ENCODE results near the gene CHAC2. TPM values are rescaled to one million over a fixed set of nuclear protein-coding genes. Genes with fewer than 3 reads are reported as not detected.
A peak's percentile ranks its signal among the peaks of the same experiment; 100 is the strongest.

CHAC2 gene
- total and polyA plus RNA-seq, 9 of the 15 experiments (the other 6 are each of a cell fraction or from before 2014, with no cell fraction given): 9.8 to 35.6 (median 18.2) TPM

DNA sequence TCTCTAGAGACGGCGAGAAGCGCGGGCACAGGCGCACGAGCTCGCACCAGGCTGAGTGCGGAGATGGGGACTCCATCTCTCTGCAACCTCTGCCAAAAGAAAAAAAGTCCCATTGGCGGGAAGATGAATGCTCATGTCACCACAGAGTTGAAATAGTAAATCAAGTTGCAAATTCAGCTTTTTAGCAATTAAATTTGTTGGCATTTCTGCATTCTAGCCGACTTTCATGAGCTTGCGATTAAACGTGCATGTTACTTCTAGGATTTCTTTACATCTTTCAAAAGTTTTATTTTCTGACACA, 588 bp downstream of the CHAC2 start (continued):
- TF ChIP-seq RCOR1 (IDR thresholded peaks at IDR 0.05; ENCODE audit: borderline replicate concordance in 1 of 2, low read depth in 2 of 2, low read length in 2 of 2): 0 out of 4 replicates have a peak, but pooled peaks of 1 of the 2 experiments have one; percentile 17
- TF ChIP-seq RBFOX2 (IDR thresholded peaks at IDR 0.05; ENCODE audit: low read depth, low read length): peak; percentile 7; the same call in 1 of the 2 replicates
- TF ChIP-seq, protein P1, sequence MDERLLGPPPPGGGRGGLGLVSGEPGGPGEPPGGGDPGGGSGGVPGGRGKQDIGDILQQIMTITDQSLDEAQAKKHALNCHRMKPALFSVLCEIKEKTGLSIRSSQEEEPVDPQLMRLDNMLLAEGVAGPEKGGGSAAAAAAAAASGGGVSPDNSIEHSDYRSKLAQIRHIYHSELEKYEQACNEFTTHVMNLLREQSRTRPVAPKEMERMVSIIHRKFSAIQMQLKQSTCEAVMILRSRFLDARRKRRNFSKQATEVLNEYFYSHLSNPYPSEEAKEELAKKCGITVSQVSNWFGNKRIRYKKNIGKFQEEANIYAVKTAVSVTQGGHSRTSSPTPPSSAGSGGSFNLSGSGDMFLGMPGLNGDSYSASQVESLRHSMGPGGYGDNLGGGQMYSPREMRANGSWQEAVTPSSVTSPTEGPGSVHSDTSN (CRISPR knock-in tag; IDR thresholded peaks at IDR 0.05; ENCODE audit: low read depth): no peak
- TF ChIP-seq, protein P1 (tag; conservative IDR thresholded peaks at IDR 0.05; ENCODE audit: low read depth): 0 out of 2 replicates have a peak, but pooled peaks have one; percentile 21
- TF ChIP-seq BACH1 (tag; IDR thresholded peaks at IDR 0.05): no peak
- no peak for TF ChIP-seq NFIC (IDR thresholded peaks at IDR 0.05)
- no peak for TF ChIP-seq NFXL1 (CRISPR knock-in tag; IDR thresholded peaks at IDR 0.05)
- no peak for TF ChIP-seq ZNF766 (CRISPR knock-in tag; conservative IDR thresholded peaks at IDR 0.05)
- no peak for TF ChIP-seq ZNF695 (CRISPR knock-in tag; IDR thresholded peaks at IDR 0.05)
- 0 out of 2 replicates have a peak, but pooled peaks have one; percentile 64 for TF ChIP-seq FOXP1 (CRISPR knock-in tag; IDR thresholded peaks at IDR 0.05)
- TF ChIP-seq NR2C2 (CRISPR knock-in tag; IDR thresholded peaks at IDR 0.05): 0 out of 2 replicates have a peak, but pooled peaks have one; percentile 1
- no peak for TF ChIP-seq NR2C2 (tag; IDR thresholded peaks at IDR 0.05)
- TF ChIP-seq, protein P2, sequence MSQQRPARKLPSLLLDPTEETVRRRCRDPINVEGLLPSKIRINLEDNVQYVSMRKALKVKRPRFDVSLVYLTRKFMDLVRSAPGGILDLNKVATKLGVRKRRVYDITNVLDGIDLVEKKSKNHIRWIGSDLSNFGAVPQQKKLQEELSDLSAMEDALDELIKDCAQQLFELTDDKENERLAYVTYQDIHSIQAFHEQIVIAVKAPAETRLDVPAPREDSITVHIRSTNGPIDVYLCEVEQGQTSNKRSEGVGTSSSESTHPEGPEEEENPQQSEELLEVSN (IDR thresholded peaks at IDR 0.05; ENCODE audit: borderline replicate concordance in 1 of 2, extremely low read depth in 1 of 2, insufficient read depth in 1 of 2, insufficient read length in 1 of 2, low read depth in 1 of 2, low read length in 1 of 2, poor library complexity in 1 of 2, severe bottlenecking in 1 of 2): peak in 1 of 2 experiments; percentile 60
- no peak for TF ChIP-seq STAG1 (CRISPR knock-in tag; IDR thresholded peaks at IDR 0.05; ENCODE audit: borderline replicate concordance)
- TF ChIP-seq GATAD2B (IDR thresholded peaks at IDR 0.05; ENCODE audit: borderline replicate concordance): no peak
- TF ChIP-seq, protein P3, sequence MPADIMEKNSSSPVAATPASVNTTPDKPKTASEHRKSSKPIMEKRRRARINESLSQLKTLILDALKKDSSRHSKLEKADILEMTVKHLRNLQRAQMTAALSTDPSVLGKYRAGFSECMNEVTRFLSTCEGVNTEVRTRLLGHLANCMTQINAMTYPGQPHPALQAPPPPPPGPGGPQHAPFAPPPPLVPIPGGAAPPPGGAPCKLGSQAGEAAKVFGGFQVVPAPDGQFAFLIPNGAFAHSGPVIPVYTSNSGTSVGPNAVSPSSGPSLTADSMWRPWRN (IDR thresholded peaks at IDR 0.05; ENCODE audit: low read depth): no peak
- TF ChIP-seq EWSR1 (IDR thresholded peaks at IDR 0.05; ENCODE audit: borderline replicate concordance, low read depth, partially characterized antibody): no peak
- 0 out of 2 replicates have a peak, but pooled peaks have one; percentile 27 for TF ChIP-seq RB1 (IDR thresholded peaks at IDR 0.05; ENCODE audit: low read depth)
- TF ChIP-seq PHB2 (IDR thresholded peaks at IDR 0.05; ENCODE audit: low read depth): no peak
- TF ChIP-seq ZNF134 (CRISPR knock-in tag; conservative IDR thresholded peaks at IDR 0.05): no peak
- TF ChIP-seq, protein P4, sequence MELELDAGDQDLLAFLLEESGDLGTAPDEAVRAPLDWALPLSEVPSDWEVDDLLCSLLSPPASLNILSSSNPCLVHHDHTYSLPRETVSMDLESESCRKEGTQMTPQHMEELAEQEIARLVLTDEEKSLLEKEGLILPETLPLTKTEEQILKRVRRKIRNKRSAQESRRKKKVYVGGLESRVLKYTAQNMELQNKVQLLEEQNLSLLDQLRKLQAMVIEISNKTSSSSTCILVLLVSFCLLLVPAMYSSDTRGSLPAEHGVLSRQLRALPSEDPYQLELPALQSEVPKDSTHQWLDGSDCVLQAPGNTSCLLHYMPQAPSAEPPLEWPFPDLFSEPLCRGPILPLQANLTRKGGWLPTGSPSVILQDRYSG (tag; conservative IDR thresholded peaks at IDR 0.05; ENCODE audit: low read depth): no peak
- no peak for TF ChIP-seq MEF2A (IDR thresholded peaks at IDR 0.05; ENCODE audit: control insufficient read depth, low read depth, low read length)
- TF ChIP-seq NCOA2 (IDR thresholded peaks at IDR 0.05; ENCODE audit: partially characterized antibody in 2 of 2): no peak

Measured in K562 (cell line).